SH-SY5Y (cell line): ENCODE measurements around the gene CHKA.

Experiments
- GATA2 ChIP-seq: IDR thresholded peaks from 2 replicates; pipeline ENCODE4 v1.6.1; 2011; ENCODE audit warnings: mild to moderate bottlenecking, low read depth, low read length
- GATA3 ChIP-seq: IDR thresholded peaks from 2 replicates; pipeline ENCODE4 v1.6.1; 2011; ENCODE audit warnings: low read depth, mild to moderate bottlenecking, low read length, moderate library complexity

DNA sequence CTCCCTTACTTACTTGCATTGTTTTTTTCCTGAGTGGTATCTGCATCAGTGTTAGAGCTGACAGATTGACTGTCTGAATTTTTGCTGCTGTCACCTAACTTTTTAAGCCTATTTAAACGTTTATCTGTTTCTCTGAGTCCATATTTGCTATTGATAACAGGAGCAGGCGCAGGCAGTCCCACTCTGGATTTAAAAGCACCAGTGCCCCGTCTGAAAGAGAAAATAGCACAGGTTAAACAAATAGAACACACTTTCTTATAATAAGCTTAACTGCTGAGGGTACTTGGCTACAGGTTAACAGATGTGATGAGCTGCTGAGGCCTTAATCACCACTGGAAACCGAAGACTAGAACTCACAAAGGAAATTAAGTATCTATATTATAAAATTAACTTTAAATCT, 45.8 kb upstream of the CHKA start:
- no peak for TF ChIP-seq GATA3
- no peak for TF ChIP-seq GATA2
